PC-3 (cell line): ENCODE data around the gene YTHDF1. TPM values are rescaled to one million over a fixed set of nuclear protein-coding genes. Genes with fewer than 3 reads are reported as not detected.

Experiments
- ATAC-seq: fragments of 200-7000 bp; cut with Tn5 transposase; 2 replicates; pipeline ENCODE4 v1.9.1; 2020; ENCODE audit warnings: mild to moderate bottlenecking, moderate library complexity
- BruUV-seq: library from RNA; stranded (reverse); fragments of 400-500 nt; replicated peaks from 2 replicates; lab custom pipeline; 2021; lab: Mats Ljungman, UMichigan
- CTCF ChIA-PET: fragments of 300-600 bp; sonication (Branson Sonifier 250); formaldehyde crosslinking; loops from one replicate; lab custom pipeline; 2022; ENCODE audit warnings: antibody characterized with exemption; lab: Charles Lee
- POLR2A ChIA-PET: fragments of 300-600 bp; sonication (Branson Sonifier 250); formaldehyde crosslinking; loops from one replicate; lab custom pipeline; 2022; ENCODE audit warnings: antibody characterized with exemption; ENCODE audit not compliant: unreplicated experiment; lab: Charles Lee
- DNase-seq: peaks from one replicate; pipeline ENCODE4 v3.0.0-alpha.2; 2015
- H2AFZ ChIP-seq: fragments of 300-600 bp; sonication (generic); 2 replicates; pipeline ENCODE4 v1.6.0; 2016; ENCODE audit warnings: antibody characterized with exemption, low read length
- H3F3A ChIP-seq: fragments of 300-600 bp; sonication (generic); one replicate; pipeline ENCODE4 v1.6.0; 2017; ENCODE audit warnings: antibody characterized with exemption, low read length, control low read depth, mild to moderate bottlenecking; ENCODE audit not compliant: unreplicated experiment
- H3K27ac ChIP-seq: fragments of 300-600 bp; sonication (generic); 2 replicates; pipeline ENCODE4 v1.5.1; 2016; ENCODE audit warnings: mild to moderate bottlenecking, low read length
- H3K27me3 ChIP-seq: fragments of 300-600 bp; sonication (generic); 2 replicates; pipeline ENCODE4 v1.6.1; 2016; ENCODE audit warnings: low read length, mixed read lengths
- H3K36me3 ChIP-seq: fragments of 300-600 bp; sonication (generic); 2 replicates; pipeline ENCODE4 v1.6.1; 2016; ENCODE audit warnings: low read depth, mixed run types, low read length, mixed read lengths
- H3K4me1 ChIP-seq: fragments of 300-600 bp; sonication (generic); 2 replicates; pipeline ENCODE4 v1.5.1; 2016; ENCODE audit warnings: low read length; ENCODE audit not compliant: insufficient read depth
- H3K4me2 ChIP-seq: fragments of 300-600 bp; sonication (generic); 2 replicates; pipeline ENCODE4 v1.6.0; 2016; ENCODE audit warnings: low read length
- H3K4me3 ChIP-seq: fragments of 300-600 bp; sonication (generic); 2 replicates; pipeline ENCODE4 v1.5.1; 2016; ENCODE audit warnings: mild to moderate bottlenecking, low read length, mixed read lengths
- H3K79me2 ChIP-seq: fragments of 300-600 bp; sonication (generic); 2 replicates; pipeline ENCODE4 v1.6.1; 2017; ENCODE audit warnings: low read length, mixed read lengths
- H3K9ac ChIP-seq: fragments of 300-600 bp; sonication (generic); 2 replicates; pipeline ENCODE4 v1.6.0; 2016; ENCODE audit warnings: mild to moderate bottlenecking, low read length
- H3K9me2 ChIP-seq: fragments of 300-600 bp; sonication (generic); replicated peaks from 2 replicates; pipeline ENCODE4 v1.6.1; 2016; ENCODE audit warnings: mixed run types, low read length, mixed read lengths
- H3K9me3 ChIP-seq: fragments of 300-600 bp; sonication (generic); 2 replicates; pipeline ENCODE4 v1.6.1; 2016; ENCODE audit warnings: low read length, mixed read lengths
- H4K20me1 ChIP-seq: fragments of 300-600 bp; sonication (generic); 2 replicates; pipeline ENCODE4 v1.6.1; 2016; ENCODE audit warnings: low read length, mixed read lengths
- EZH2 ChIP-seq: fragments of 300-600 bp; sonication (generic); IDR thresholded peaks from one replicate; pipeline ENCODE4 v1.6.1; 2017; ENCODE audit warnings: antibody characterized with exemption, mild to moderate bottlenecking, low read length; ENCODE audit not compliant: unreplicated experiment
- EZH2phosphoT487 ChIP-seq: fragments of 300-600 bp; sonication (generic); IDR thresholded peaks from 2 replicates; pipeline ENCODE4 v1.6.1; 2018; ENCODE audit warnings: mild to moderate bottlenecking, antibody characterized with exemption, low read length, borderline replicate concordance
- intact Hi-C: fragments of 100-400 bp; cut with micrococcal nuclease; formaldehyde crosslinking; loops from 2 replicates; pipeline ENCODE4 v1.9.0; 2023
- total RNA-seq: library from RNA; depleted of rRNA; stranded (reverse); fragments of >200 nt; gene quantifications from 2 replicates; pipeline ENCODE4 v1.2.3, GENCODE V29; 2014
- TF ChIP-seq, protein P1 (sequence below): fragments of 300-600 bp; sonication (generic); conservative IDR thresholded peaks from 2 replicates; pipeline ENCODE4 v1.5.1; 2017; ENCODE audit warnings: antibody characterized with exemption, low read depth, mild to moderate bottlenecking, low read length

Gene YTHDF1
- total RNA-seq, 1 experiment from 2014 or later, result 30.0 TPM

DNA sequence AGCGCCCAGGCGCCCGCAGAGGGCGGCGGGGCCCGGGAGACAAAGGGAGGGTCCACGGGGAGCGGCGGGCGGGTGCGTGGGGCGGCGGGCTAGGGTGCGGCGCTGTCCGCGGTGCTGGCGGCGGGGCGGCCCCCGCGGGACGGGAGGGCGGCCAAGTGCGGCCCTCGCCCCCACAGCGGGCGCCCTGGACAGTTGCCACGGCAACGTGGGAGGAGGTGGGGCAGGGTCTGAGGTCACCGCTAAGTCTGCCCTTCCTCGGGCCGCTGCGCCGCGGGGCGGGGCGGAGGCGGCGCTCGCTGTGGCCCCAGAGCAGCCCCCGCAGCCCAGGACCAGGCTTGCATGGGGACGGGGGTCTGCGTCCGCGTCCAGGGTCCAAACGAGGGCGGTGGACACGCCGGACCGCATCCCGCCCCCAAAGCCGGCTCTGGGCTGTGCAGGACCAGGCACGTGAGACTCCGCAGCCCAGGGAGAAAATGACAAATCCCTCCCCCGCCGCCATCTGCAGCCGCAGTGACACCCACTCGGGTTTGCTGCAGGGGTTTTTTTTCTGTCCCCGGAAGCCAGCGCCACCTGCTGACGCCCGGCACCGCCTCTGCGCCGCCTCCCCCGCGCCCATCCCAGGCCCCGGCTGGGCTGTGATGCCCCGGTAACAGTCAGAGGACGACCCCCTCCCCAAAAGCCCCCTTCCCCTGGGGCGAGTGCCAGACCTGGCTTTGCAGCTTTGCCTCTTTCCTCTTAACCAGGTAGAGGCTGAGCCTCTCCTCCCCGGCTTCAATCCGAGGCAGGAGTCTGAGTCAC is 36.8 kb downstream of the YTHDF1 start:
- CTCF ChIA-PET, result no interaction called here
- intact Hi-C loops, result loop anchor here (2.0 kb wide), 1 partner anchor 122 kb away; no protein-coding TSS in a partner anchor
- Histone ChIP-seq H3K36me3 (no peaks in the 10 kb centered on the region), H4K20me1 (0 out of 2 replicates have a peak, but pooled peaks cover 6% of the 10 kb centered on the region), H3K27me3 (peaks cover 48% of the 10 kb centered on the region), H3K9me2 (no peaks in the 10 kb centered on the region), H3K79me2 (no peaks in the 10 kb centered on the region), H3K9me3 (no peaks in the 10 kb centered on the region), H3F3A (no peaks in the 10 kb centered on the region), H2AFZ (no peak overlapping the region), H3K9ac (no peak overlapping the region), H3K4me2 (peak overlapping the region; percentile 54), H3K4me1 (no peaks in the 10 kb centered on the region; the same call in 1 of the 2 replicates), H3K4me3 (no peak overlapping the region), H3K27ac (no peak overlapping the region)
- BruUV-seq, result no TSS peak
- TF ChIP-seq EZH2phosphoT487, result no peak; the same call in 1 of the 2 replicates
- TF ChIP-seq, protein P1, sequence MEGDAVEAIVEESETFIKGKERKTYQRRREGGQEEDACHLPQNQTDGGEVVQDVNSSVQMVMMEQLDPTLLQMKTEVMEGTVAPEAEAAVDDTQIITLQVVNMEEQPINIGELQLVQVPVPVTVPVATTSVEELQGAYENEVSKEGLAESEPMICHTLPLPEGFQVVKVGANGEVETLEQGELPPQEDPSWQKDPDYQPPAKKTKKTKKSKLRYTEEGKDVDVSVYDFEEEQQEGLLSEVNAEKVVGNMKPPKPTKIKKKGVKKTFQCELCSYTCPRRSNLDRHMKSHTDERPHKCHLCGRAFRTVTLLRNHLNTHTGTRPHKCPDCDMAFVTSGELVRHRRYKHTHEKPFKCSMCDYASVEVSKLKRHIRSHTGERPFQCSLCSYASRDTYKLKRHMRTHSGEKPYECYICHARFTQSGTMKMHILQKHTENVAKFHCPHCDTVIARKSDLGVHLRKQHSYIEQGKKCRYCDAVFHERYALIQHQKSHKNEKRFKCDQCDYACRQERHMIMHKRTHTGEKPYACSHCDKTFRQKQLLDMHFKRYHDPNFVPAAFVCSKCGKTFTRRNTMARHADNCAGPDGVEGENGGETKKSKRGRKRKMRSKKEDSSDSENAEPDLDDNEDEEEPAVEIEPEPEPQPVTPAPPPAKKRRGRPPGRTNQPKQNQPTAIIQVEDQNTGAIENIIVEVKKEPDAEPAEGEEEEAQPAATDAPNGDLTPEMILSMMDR, result peak; percentile 82
- TF ChIP-seq EZH2, result peak; percentile 55
- ATAC-seq (peak; percentile 61), DNase-seq (peak; percentile 39)
- POLR2A ChIA-PET, result no interaction called here

DNA sequence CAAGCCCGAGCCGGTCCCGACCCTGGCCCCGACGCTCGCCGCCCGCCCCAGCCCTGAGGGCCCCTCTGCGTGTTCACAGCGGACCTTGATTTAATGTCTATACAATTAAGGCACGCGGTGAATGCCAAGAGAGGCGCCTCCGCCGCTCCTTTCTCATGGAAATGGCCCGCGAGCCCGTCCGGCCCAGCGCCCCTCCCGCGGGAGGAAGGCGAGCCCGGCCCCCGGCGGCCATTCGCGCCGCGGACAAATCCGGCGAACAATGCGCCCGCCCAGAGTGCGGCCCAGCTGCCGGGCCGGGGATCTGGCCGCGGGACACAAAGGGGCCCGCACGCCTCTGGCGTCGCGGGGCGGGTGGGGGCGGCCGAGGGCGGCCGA is 37.5 kb downstream of the YTHDF1 start:
- Histone ChIP-seq H4K20me1 (0 out of 2 replicates have a peak, but pooled peaks cover 6% of the 10 kb centered on the region), H3F3A (no peaks in the 10 kb centered on the region), H3K4me1 (no peaks in the 10 kb centered on the region; the same call in 1 of the 2 replicates), H3K9ac (no peak overlapping the region), H3K4me3 (no peak overlapping the region), H3K4me2 (no peak overlapping the region), H3K9me2 (no peaks in the 10 kb centered on the region), H3K27me3 (peaks cover 55% of the 10 kb centered on the region), H3K36me3 (no peaks in the 10 kb centered on the region), H2AFZ (no peak overlapping the region), H3K27ac (no peak overlapping the region), H3K9me3 (no peaks in the 10 kb centered on the region), H3K79me2 (no peaks in the 10 kb centered on the region)
- TF ChIP-seq, protein P1, result no peak
- peak; percentile 78 for TF ChIP-seq EZH2
- no TSS peak for BruUV-seq
- POLR2A ChIA-PET, result no interaction called here
- no peak for DNase-seq
- ATAC-seq, result no peak
- CTCF ChIA-PET, result no interaction called here
- intact Hi-C loops, result loop anchor here (2.0 kb wide), 1 partner anchor 122 kb away; no protein-coding TSS in a partner anchor
